ENCODE measurements around the gene GADD45B. TPM values are rescaled to one million over a fixed set of nuclear protein-coding genes. Genes with fewer than 3 reads are reported as not detected.
A peak's percentile ranks its signal among the peaks of the same experiment; 100 is the strongest.

GADD45B gene
- total RNA-seq, 4 donors from 2014 or later: 52.5 to 134 (median 68.7) TPM

GRCh38 chr19:2428756-2429711 is 46.9 kb upstream of the GADD45B start:
- WGBS: 82% methylated on average over 25 of the region's 37 CpGs
- H3K27me3 ChIP-seq: no peaks in the 10 kb centered on the region
- no peak for DNase-seq (ENCODE audit: low spot score in 2 of 2)
- peaks cover 25% of the 10 kb centered on the region for H3K36me3 ChIP-seq
- no peaks in the 10 kb centered on the region for H3K9me3 ChIP-seq
- peaks cover 41% of the 10 kb centered on the region for H3K4me1 ChIP-seq
- H3K4me3 ChIP-seq: peak overlapping the region; percentile 86
- peak overlapping the region; percentile 98 for H3K27ac ChIP-seq
- TF ChIP-seq POLR2A (IDR thresholded peaks at IDR 0.05) (no peak), CTCF (IDR thresholded peaks at IDR 0.05) (no peak), POLR2AphosphoS5 (IDR thresholded peaks at IDR 0.05) (no peak), EP300 (IDR thresholded peaks at IDR 0.05) (no peak)

DNA sequence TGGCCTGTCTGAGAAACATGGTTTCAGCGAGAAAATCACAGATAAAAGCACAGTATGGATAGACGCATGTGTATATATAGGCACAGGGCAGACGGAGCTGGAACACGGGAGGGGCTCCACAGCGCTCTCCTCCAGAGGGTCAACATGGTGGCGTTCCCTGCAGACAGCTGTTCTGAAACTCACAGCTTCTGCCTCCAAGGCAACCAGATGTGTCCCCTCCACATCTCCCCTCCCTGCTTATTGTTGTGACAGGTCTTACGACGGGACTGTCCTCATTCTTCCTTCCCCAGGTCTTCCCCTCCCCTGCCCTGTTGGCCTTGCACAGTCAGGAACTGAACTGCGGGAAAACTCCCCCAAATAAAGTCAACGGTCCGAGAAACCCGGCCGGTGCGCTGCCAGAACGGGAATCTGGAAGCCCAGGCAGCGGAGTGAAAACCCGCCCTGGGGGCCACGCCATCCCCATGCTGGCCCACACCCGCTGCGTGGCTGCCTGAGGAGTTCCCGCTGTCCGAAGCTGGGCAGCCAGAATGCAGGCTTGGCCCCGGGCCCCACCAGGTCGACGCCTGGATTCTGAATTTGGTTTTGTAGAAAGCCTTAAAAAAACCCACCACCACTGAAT is 45.9 kb upstream of the GADD45B start:
- no peak for DNase-seq (ENCODE audit: low spot score in 2 of 2)
- Histone ChIP-seq H3K4me1 (peaks cover 35% of the 10 kb centered on the region), H3K27me3 (no peaks in the 10 kb centered on the region), H3K36me3 (peaks cover 33% of the 10 kb centered on the region), H3K27ac (no peak overlapping the region), H3K9me3 (no peaks in the 10 kb centered on the region), H3K4me3 (no peak overlapping the region)
- TF ChIP-seq POLR2A (IDR thresholded peaks at IDR 0.05): no peak
- no peak for TF ChIP-seq EP300 (IDR thresholded peaks at IDR 0.05)
- no peak for TF ChIP-seq POLR2AphosphoS5 (IDR thresholded peaks at IDR 0.05)
- TF ChIP-seq CTCF (IDR thresholded peaks at IDR 0.05): no peak
- WGBS: 92% methylated on average over 24 of the region's 25 CpGs

- TF ChIP-seq EP300 (IDR thresholded peaks at IDR 0.05) (no peak), CTCF (IDR thresholded peaks at IDR 0.05) (no peak), POLR2AphosphoS5 (IDR thresholded peaks at IDR 0.05) (no peak), POLR2A (IDR thresholded peaks at IDR 0.05) (no peak)
- WGBS: 96% methylated on average over 26 of the region's 37 CpGs
- peaks cover 34% of the 10 kb centered on the region for H3K36me3 ChIP-seq
Observed at GRCh38 chr19:2431318-2432055, 44.4 kb upstream of the GADD45B start.

GRCh38 chr19:2432131-2432848 is 43.6 kb upstream of the GADD45B start:
- no peak overlapping the region for H3K4me3 ChIP-seq
- no peak overlapping the region for H3K27ac ChIP-seq
- H3K4me1 ChIP-seq: peaks cover 13% of the 10 kb centered on the region
- peaks cover 40% of the 10 kb centered on the region for H3K36me3 ChIP-seq
- H3K9me3 ChIP-seq: no peaks in the 10 kb centered on the region
- no peak for DNase-seq (ENCODE audit: low spot score in 2 of 2)
- no peak for TF ChIP-seq EP300 (IDR thresholded peaks at IDR 0.05)
- TF ChIP-seq POLR2AphosphoS5 (IDR thresholded peaks at IDR 0.05): no peak
- TF ChIP-seq CTCF (IDR thresholded peaks at IDR 0.05): no peak
- no peak for TF ChIP-seq POLR2A (IDR thresholded peaks at IDR 0.05)
- H3K27me3 ChIP-seq: no peaks in the 10 kb centered on the region
- WGBS: 98% methylated on average over 12 of the region's 25 CpGs

More at GRCh38 chr19:2431318-2432055, 44.4 kb upstream of the GADD45B start:
- no peak for DNase-seq (ENCODE audit: low spot score in 2 of 2)
- H3K27me3 ChIP-seq: no peaks in the 10 kb centered on the region
- H3K4me1 ChIP-seq: peaks cover 21% of the 10 kb centered on the region
- no peak overlapping the region for H3K27ac ChIP-seq
- H3K9me3 ChIP-seq: no peaks in the 10 kb centered on the region
- H3K4me3 ChIP-seq: no peak overlapping the region

All from suprapubic skin (tissue), 4 donors.